ENCODE results near the gene IL12RB2. TPM values are rescaled to one million over a fixed set of nuclear protein-coding genes. Genes with fewer than 3 reads are reported as not detected.

Gene IL12RB2
- total RNA-seq, 4 donors from 2014 or later: 0.87 to 6.5 (median 1.7) TPM

- Histone ChIP-seq H3K27ac (no peak overlapping the region), H3K27me3 (no peaks in the 10 kb centered on the region), H3K4me1 (no peaks in the 10 kb centered on the region), H3K36me3 (no peaks in the 10 kb centered on the region), H3K9me3 (no peaks in the 10 kb centered on the region), H3K4me3 (no peak overlapping the region)
- WGBS, 2 donors: 75% methylated on average over 3 of the region's 3 CpGs
- no peak for TF ChIP-seq POLR2A (IDR thresholded peaks at IDR 0.05)
- no peak for TF ChIP-seq EP300 (IDR thresholded peaks at IDR 0.05)
- TF ChIP-seq CTCF (IDR thresholded peaks at IDR 0.05): no peak
- DNase-seq (ENCODE audit: low spot score in 2 of 2): no peak
Observed at GRCh38 chr1:67338642-67339041, 31.0 kb downstream of the IL12RB2 start.

GRCh38 chr1:67339623-67340343 lies 32.1 kb downstream of the IL12RB2 start:
- TF ChIP-seq CTCF (IDR thresholded peaks at IDR 0.05): no peak
- no peak for TF ChIP-seq EP300 (IDR thresholded peaks at IDR 0.05)
- no peak for TF ChIP-seq POLR2A (IDR thresholded peaks at IDR 0.05)
- Histone ChIP-seq H3K36me3 (no peaks in the 10 kb centered on the region), H3K9me3 (no peaks in the 10 kb centered on the region), H3K27me3 (no peaks in the 10 kb centered on the region), H3K27ac (no peak overlapping the region), H3K4me1 (no peaks in the 10 kb centered on the region), H3K4me3 (no peak overlapping the region)
- DNase-seq (ENCODE audit: low spot score in 2 of 2): no peak
- 54 to 58% methylated on average over 7 of the region's 7 CpGs for WGBS, 2 donors

GRCh38 chr1:67342076-67342890 lies 34.6 kb downstream of the IL12RB2 start:
- H3K36me3 ChIP-seq: no peaks in the 10 kb centered on the region
- H3K27ac ChIP-seq: no peak overlapping the region
- WGBS, 2 donors: 58 to 62% methylated on average over 5 of the region's 5 CpGs
- TF ChIP-seq EP300 (IDR thresholded peaks at IDR 0.05) (no peak), CTCF (IDR thresholded peaks at IDR 0.05) (no peak)
- H3K9me3 ChIP-seq: no peaks in the 10 kb centered on the region
- H3K4me3 ChIP-seq: no peak overlapping the region
- DNase-seq (ENCODE audit: low spot score in 2 of 2): no peak
- no peaks in the 10 kb centered on the region for H3K4me1 ChIP-seq
- H3K27me3 ChIP-seq: no peaks in the 10 kb centered on the region

- no peaks in the 10 kb centered on the region for H3K27me3 ChIP-seq
- 20 to 37% methylated on average over 2 of the region's 2 CpGs for WGBS, 2 donors
- TF ChIP-seq EP300 (IDR thresholded peaks at IDR 0.05) (no peak), CTCF (IDR thresholded peaks at IDR 0.05) (no peak), POLR2A (IDR thresholded peaks at IDR 0.05) (no peak)
Observed at GRCh38 chr1:67345556-67345955, 37.9 kb downstream of the IL12RB2 start.

GRCh38 chr1:67346982-67347381 lies 39.3 kb downstream of the IL12RB2 start:
- Histone ChIP-seq H3K27ac (no peak overlapping the region), H3K36me3 (no peaks in the 10 kb centered on the region), H3K4me3 (no peak overlapping the region), H3K9me3 (no peaks in the 10 kb centered on the region), H3K4me1 (no peaks in the 10 kb centered on the region), H3K27me3 (no peaks in the 10 kb centered on the region)
- DNase-seq (ENCODE audit: low spot score in 2 of 2): no peak
- 96 to 100% methylated on average over 1 of the region's 1 CpG for WGBS, 2 donors
- no peak for TF ChIP-seq EP300 (IDR thresholded peaks at IDR 0.05)
- no peak for TF ChIP-seq CTCF (IDR thresholded peaks at IDR 0.05)
- no peak for TF ChIP-seq POLR2A (IDR thresholded peaks at IDR 0.05)

More at GRCh38 chr1:67345556-67345955, 37.9 kb downstream of the IL12RB2 start:
- H3K4me3 ChIP-seq: no peak overlapping the region
- H3K4me1 ChIP-seq: no peaks in the 10 kb centered on the region
- no peak for DNase-seq (ENCODE audit: low spot score in 2 of 2)
- H3K36me3 ChIP-seq: no peaks in the 10 kb centered on the region
- no peak overlapping the region for H3K27ac ChIP-seq
- no peaks in the 10 kb centered on the region for H3K9me3 ChIP-seq

All from tibial nerve (tissue), 4 donors.